ENCODE results near the gene LPAR1.
"Not testable (repeated sequence)": the region's sequence is repeated elsewhere in the genome, so short reads cannot be mapped to it uniquely, and the experiment has no call there.

The LPAR1 gene

DNA sequence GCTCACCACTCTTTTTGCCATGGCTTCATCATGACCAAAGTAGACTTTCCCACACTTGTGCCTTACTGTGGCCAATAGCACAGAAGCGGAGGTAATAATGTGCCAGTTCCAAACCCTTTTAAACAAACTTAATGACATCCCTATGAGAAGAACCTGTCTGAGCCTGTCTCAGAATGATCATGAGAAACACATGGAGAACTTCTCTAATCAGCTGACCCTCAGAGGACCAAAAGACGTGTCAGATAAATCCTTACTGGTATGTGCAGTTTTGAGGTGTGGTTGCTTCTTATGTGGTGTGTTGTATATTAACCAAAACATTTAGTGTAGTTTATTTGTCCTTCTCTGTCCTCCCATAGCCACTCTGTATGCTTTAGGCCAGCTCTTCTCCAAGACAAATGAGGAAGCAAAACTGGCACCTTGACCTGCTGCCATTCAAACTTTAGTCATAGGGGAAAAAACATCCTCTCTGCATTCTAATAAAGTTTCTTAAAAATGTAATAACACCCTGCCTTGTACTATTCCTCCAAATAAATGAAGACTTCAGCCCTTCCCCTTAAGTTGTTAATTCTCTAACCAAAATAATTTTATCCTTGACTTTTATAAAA is 200.8 kb downstream of the LPAR1 start:
- no peak for DNase-seq (ENCODE audit: extremely low read depth, low read depth)
- TF ChIP-seq, protein P1, sequence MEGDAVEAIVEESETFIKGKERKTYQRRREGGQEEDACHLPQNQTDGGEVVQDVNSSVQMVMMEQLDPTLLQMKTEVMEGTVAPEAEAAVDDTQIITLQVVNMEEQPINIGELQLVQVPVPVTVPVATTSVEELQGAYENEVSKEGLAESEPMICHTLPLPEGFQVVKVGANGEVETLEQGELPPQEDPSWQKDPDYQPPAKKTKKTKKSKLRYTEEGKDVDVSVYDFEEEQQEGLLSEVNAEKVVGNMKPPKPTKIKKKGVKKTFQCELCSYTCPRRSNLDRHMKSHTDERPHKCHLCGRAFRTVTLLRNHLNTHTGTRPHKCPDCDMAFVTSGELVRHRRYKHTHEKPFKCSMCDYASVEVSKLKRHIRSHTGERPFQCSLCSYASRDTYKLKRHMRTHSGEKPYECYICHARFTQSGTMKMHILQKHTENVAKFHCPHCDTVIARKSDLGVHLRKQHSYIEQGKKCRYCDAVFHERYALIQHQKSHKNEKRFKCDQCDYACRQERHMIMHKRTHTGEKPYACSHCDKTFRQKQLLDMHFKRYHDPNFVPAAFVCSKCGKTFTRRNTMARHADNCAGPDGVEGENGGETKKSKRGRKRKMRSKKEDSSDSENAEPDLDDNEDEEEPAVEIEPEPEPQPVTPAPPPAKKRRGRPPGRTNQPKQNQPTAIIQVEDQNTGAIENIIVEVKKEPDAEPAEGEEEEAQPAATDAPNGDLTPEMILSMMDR (IDR thresholded peaks at IDR 0.05; ENCODE audit: low read depth, low read length), result no peak

- no peak for DNase-seq (ENCODE audit: extremely low read depth, low read depth)
- TF ChIP-seq, protein P1 (IDR thresholded peaks at IDR 0.05; ENCODE audit: low read depth, low read length), result no peak
Measured at GRCh38 chr9:110835859-110836271, 202.4 kb downstream of the LPAR1 start.

GRCh38 chr9:110835404-110835803 is 202.9 kb downstream of the LPAR1 start:
- TF ChIP-seq, protein P1 (IDR thresholded peaks at IDR 0.05; ENCODE audit: low read depth, low read length), result no peak
- peak; percentile 67 for DNase-seq (ENCODE audit: extremely low read depth, low read depth)

- no peak for DNase-seq (ENCODE audit: extremely low read depth, low read depth)
- TF ChIP-seq, protein P1 (IDR thresholded peaks at IDR 0.05; ENCODE audit: low read depth, low read length), result no peak
Measured at GRCh38 chr9:110832926-110833325, 205.3 kb downstream of the LPAR1 start.

DNA sequence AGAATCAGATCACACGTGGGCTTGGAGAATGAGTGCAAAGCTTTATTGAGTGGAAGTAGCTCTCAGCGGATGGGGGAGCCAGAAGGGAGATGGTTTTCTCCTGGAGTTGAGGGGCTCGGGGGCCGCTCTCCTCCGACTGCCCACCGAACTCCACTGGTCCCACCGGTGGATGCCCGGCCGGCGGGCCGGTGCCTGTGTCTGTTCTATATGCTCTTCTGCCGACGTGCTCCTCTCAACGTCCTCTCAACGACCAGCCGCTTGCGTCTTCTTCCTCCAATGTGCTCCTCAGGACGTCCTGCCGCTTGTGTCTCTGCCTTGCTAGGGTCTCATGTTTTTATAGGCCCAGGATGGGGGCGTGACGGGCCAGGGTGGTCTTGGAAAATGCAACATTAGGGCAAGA is 207.8 kb downstream of the LPAR1 start:
- no peak for DNase-seq (ENCODE audit: extremely low read depth, low read depth)
- TF ChIP-seq, protein P1 (IDR thresholded peaks at IDR 0.05; ENCODE audit: low read depth, low read length), result no peak

DNA sequence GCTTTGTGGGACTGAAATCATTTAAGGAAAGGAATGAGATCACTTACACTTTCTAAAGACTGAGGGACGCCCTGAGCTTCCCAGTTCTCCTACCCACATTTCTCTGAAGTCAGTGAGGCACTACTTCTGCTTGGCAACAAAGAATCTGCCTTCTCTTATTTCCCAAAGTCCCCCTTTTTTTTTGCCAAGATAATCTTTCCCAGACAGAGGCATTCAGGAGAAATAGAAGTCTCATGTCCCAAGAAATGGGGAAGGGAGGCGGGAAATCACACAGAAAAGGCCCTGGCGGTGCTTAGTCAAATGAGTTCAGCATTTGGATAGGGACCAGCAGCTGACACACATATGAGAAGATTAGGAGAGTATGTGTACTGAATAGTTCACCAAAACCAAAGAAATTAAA is 210.0 kb downstream of the LPAR1 start:
- peak; percentile 72 for DNase-seq (ENCODE audit: extremely low read depth, low read depth)
- TF ChIP-seq, protein P1 (IDR thresholded peaks at IDR 0.05; ENCODE audit: low read depth, low read length), result no peak

GRCh38 chr9:110826400-110826799 is 211.9 kb downstream of the LPAR1 start:
- DNase-seq (ENCODE audit: extremely low read depth, low read depth), result not testable (repeated sequence)

DNA sequence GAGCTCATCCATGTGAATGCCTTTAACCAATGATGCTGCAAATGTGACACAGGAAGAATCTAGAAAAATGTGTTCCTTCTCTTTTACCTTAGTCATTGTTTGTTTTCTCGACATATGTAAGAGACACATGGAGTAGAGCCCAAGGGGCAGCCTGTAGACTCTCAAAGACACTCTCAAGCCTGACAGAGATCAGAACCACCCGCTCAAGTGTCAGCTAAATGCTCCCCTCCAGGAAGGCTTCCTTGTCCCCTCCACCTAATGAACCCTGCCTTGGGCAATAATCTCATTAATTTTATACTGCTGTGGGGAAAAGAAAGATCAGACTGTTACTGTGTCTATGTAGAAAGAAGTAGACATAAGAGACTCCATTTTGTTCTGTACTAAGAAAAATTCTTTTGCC is 212.3 kb downstream of the LPAR1 start:
- no peak for DNase-seq (ENCODE audit: extremely low read depth, low read depth)
- TF ChIP-seq, protein P1 (IDR thresholded peaks at IDR 0.05; ENCODE audit: low read depth, low read length), result no peak

DNA sequence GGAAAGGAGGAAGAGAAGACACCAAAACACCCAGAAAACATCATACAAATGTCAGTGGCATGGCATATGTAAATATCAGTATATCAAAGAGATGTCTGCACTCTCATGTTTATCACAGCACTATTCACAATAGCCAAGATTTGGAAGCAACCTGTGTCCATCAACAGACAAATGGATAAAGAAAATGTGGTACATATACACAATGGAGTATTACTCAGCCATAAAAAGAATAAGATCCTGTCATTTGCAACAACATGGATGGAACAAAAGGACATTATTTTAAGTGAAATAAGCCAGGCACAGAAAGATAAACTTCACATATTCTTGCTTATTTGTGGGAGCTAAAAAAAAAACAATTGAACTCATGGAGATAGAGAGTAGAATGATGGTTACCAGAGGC is 213.1 kb downstream of the LPAR1 start:
- not testable (repeated sequence) for DNase-seq (ENCODE audit: extremely low read depth, low read depth)
